T-helper 2 cell treated with Interferon-gamma antibody and Interleukin-4, amounts not matched to agents 5 μg/mL and 100 μg/mL, for 36 hours (primary cell): ENCODE results near the gene DCP1A.
A peak's percentile ranks its signal among the peaks of the same experiment; 100 is the strongest.
"Not testable (repeated sequence)": the region's sequence is repeated elsewhere in the genome, so short reads cannot be mapped to it uniquely, and the experiment has no call there.

Source experiments
- DNase-seq: peaks from one replicate; pipeline ENCODE4 v3.0.0; 2021; ENCODE audit warnings: low spot score
- H3K27ac Mint-ChIP-seq: one replicate; pipeline ENCODE4 v1.8.0; 2021; ENCODE audit warnings: mild to moderate bottlenecking, mixed read lengths
- H3K27me3 Mint-ChIP-seq: one replicate; pipeline ENCODE4 v1.8.0; 2021; ENCODE audit warnings: low read depth, mixed read lengths
- H3K36me3 Mint-ChIP-seq: one replicate; pipeline ENCODE4 v1.8.0; 2021; ENCODE audit warnings: low read depth, mixed read lengths
- H3K4me1 Mint-ChIP-seq: one replicate; pipeline ENCODE4 v1.8.0; 2021; ENCODE audit warnings: low read depth, mixed read lengths
- H3K4me3 Mint-ChIP-seq: one replicate; pipeline ENCODE4 v1.8.0; 2022; ENCODE audit warnings: mild to moderate bottlenecking, moderate library complexity, mixed read lengths
- H3K9me3 Mint-ChIP-seq: one replicate; pipeline ENCODE4 v1.8.0; 2021; ENCODE audit warnings: mixed read lengths

The DCP1A gene

DNA sequence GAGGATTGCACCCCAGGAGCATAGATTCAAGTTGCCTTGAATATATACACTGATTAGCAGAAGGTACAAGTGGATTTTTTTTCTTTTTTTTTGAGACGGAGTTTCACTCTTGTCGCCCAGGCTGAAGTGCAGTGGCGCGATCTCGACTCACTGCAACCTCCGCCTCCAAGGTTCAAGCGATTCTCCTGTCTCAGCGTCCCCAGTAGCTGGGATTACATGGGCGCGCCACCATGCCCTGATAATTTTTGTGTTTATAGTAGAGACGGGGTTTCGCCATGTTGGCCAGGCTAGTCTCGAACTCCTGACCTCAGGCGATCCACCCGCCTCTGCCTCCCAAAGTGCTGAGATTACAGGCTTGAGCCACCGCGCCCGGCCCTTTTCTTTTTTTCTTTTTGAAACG lies 775 bp upstream of the DCP1A start:
- Mint-ChIP-seq H3K4me1 (peaks cover 31% of the 10 kb centered on the region), H3K4me3 (peak overlapping the region; percentile 95), H3K27ac (peak overlapping the region; percentile 98)
- DNase-seq, H3K36me3 Mint-ChIP-seq, H3K9me3 Mint-ChIP-seq, H3K27me3 Mint-ChIP-seq: not testable (repeated sequence)

DNA sequence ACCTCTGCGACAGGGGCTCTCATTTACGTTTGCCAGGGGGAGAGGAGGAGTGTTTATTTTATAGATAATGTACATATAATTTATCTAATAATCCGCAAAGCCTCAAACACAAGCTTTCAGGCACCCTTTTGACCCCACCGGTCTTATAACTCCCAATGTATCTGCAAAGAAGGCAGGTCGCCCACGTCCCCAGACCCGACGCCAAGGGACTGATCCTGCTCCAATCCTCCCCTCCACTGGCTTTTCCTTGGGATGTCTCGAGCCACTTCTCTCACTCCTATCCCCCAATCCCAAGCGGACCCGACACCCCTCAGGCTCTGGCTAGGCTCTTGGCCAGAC lies 452 bp downstream of the DCP1A start:
- H3K4me3 Mint-ChIP-seq, result peak overlapping the region; percentile 95
- no peaks in the 10 kb centered on the region for H3K9me3 Mint-ChIP-seq
- H3K27ac Mint-ChIP-seq, result peak overlapping the region; percentile 98
- H3K4me1 Mint-ChIP-seq, result peaks cover 37% of the 10 kb centered on the region
- H3K36me3 Mint-ChIP-seq, result peaks cover 16% of the 10 kb centered on the region
- no peak for DNase-seq
- H3K27me3 Mint-ChIP-seq, result no peaks in the 10 kb centered on the region

DNA sequence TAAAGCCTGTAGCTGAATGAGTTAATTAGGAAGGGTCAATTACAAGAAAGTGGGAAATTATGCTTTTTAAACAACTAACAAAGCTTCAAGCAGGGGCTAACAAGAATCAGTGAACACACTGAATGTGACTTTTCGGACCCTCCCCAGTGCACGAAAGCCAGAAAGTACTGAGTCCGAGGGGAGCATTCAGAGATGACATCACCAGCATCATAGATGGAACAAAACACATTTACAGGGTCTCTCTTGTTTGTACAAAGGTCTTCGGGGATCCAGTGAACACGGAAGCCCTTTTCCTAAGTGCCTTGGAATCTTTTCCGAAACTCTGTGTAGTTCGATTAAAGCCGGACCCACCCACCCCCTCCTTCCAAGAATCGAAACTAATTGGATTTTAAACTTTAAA lies 829 bp downstream of the DCP1A start:
- peak overlapping the region; percentile 98 for H3K27ac Mint-ChIP-seq
- no peaks in the 10 kb centered on the region for H3K9me3 Mint-ChIP-seq
- H3K36me3 Mint-ChIP-seq, result peaks cover 16% of the 10 kb centered on the region
- DNase-seq, result no peak
- peaks cover 37% of the 10 kb centered on the region for H3K4me1 Mint-ChIP-seq
- H3K27me3 Mint-ChIP-seq, result no peaks in the 10 kb centered on the region
- H3K4me3 Mint-ChIP-seq, result peak overlapping the region; percentile 95

DNA sequence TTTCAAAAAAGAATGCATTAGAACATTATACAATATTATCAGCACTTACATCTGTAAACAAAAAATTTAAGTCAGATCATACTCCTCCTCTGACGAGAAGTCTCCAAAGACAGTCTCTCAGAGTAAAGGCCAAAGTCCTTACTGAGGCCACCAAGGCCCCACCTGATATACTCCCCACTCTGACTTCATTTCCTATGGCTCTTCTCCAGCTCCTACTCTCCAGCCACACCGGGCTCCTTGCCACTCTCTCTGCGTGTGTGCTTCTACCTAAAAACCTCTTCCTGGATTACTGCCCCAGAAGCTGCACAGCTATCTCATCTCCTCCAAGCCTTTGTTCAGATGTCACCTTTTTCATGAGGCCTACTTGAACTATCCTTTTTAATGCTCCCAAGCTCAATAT lies 5.0 kb downstream of the DCP1A start:
- no peak for DNase-seq
- Mint-ChIP-seq H3K4me3 (no peak overlapping the region), H3K27ac (peak overlapping the region; percentile 46), H3K9me3 (no peaks in the 10 kb centered on the region), H3K4me1 (peaks cover 28% of the 10 kb centered on the region), H3K36me3 (peaks cover 32% of the 10 kb centered on the region), H3K27me3 (no peaks in the 10 kb centered on the region)

DNA sequence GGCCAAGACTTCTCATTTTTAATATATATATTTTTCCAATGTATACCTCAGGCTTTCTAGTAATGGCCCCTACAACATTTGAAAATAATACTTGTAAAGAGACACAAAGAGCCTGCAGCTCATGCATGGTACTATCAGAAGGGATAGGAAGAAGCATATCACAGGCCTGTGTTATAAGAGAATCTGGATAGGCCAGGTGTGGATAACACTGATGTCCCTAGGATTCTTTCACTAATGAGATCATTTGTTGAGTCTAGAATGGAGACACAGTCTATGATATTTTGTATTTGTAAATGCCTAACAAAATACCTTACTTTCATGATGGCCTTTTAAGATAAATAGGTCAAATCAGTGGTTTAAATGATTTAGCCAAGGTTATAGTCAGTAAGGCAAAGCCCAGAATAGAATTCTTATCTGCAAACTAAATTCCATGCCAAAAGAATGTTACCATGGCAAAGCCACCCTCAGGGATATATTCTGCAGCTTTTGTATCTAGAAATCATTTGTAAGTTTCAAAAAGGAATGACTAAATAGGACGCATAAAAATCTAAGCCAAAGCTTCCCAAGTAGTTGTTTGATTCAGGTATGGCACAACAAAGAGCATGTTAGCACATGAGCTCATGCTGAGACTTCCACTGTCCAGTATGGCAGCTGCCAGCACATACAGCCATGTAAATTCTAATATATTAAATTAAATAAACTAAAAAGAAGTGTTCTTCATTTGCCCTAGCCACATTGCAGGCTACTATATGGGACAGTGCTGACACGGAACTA lies 10.0 kb downstream of the DCP1A start:
- H3K27me3 Mint-ChIP-seq, result no peaks in the 10 kb centered on the region
- H3K4me3 Mint-ChIP-seq, result no peak overlapping the region
- no peaks in the 10 kb centered on the region for H3K9me3 Mint-ChIP-seq
- H3K27ac Mint-ChIP-seq, result no peak overlapping the region
- H3K4me1 Mint-ChIP-seq, result peaks cover 3% of the 10 kb centered on the region
- peaks cover 36% of the 10 kb centered on the region for H3K36me3 Mint-ChIP-seq
- no peak for DNase-seq

DNA sequence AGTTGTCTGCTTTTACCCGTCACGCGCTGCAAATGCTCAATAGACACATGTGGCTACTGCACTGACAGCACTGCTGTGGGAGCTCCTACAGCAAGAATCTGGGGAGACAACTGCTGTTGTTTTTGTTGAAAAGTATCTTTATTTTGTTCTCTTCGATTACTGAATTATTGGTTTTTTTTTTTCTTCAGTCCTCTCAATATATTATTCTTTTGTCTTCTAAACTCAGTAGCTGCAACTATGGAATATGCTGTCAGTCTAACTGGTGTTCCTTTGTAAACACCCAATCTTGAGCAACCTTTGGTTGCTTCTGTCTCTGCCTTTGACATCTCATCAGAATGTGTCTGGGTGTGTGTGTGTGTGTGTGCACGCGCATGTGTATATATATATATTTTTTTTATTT lies 12.6 kb downstream of the DCP1A start:
- H3K27me3 Mint-ChIP-seq, result no peaks in the 10 kb centered on the region
- H3K4me3 Mint-ChIP-seq, result no peak overlapping the region
- H3K9me3 Mint-ChIP-seq, result no peaks in the 10 kb centered on the region

DNA sequence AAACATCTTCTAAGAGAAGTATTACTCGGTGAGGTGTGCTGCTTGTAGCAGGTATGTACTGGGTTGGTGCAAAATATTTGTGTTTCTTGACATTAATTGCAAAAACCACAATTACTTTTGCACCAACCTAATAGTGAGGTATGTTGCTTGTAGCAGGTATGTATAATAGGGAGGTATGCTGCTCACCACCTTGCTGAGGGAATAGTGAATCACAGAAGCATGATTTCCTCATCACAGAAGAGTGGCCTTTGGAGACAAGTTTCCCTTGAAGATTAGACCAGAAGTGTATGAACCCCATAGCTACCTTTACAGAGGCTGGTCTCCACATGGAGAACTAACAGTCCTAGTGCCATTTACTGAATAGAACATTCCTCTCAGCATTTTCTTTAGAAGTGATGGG lies 15.5 kb downstream of the DCP1A start:
- no peak for DNase-seq
- Mint-ChIP-seq H3K4me3 (no peak overlapping the region), H3K4me1 (no peaks in the 10 kb centered on the region), H3K27me3 (no peaks in the 10 kb centered on the region), H3K9me3 (no peaks in the 10 kb centered on the region), H3K36me3 (peaks cover 23% of the 10 kb centered on the region), H3K27ac (no peak overlapping the region)

More for the DNA sequence above, 12.6 kb downstream of the DCP1A start:
- Mint-ChIP-seq H3K27ac (no peak overlapping the region), H3K4me1 (peaks cover 3% of the 10 kb centered on the region), H3K36me3 (peaks cover 35% of the 10 kb centered on the region)
- no peak for DNase-seq

DNA sequence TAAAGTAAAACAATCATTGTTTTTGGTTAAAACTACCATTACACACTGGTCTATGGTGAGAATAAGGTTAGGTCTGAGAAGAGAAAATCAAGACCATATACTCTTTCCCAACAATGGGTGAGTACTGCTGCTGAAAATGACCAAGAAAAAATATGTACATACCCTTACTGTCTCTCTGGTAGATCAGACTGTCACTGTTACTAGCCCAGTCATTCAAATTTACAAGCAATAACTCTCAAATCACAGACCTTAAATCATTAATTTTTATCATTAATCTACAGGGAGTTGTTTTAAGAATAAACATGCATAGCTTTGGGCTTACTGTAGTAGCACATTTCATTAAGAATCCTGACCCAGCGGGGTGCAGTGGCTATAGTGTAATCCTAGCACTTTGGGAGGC lies 17.4 kb downstream of the DCP1A start:
- Mint-ChIP-seq H3K36me3 (peaks cover 24% of the 10 kb centered on the region), H3K4me1 (no peaks in the 10 kb centered on the region), H3K27ac (no peak overlapping the region), H3K4me3 (no peak overlapping the region), H3K9me3 (no peaks in the 10 kb centered on the region), H3K27me3 (no peaks in the 10 kb centered on the region)
- no peak for DNase-seq

DNA sequence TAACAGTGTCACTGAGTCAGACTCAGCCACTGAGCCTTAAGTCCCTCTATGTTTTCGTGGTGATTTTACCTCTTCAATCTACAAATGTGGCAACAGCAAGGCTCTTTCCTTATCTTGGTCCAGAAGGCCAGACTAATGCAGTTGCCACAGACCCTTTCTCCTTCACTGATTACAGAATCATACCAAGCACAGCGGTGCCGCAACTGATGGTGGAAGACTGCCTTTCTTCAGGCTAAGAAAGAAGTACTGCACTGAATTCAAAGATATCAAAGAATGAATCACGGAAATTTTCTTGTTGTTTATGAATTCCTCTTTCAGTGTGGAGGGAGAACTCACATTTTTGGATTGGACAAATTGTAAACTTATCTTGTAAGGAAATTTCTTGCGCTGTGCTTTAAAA lies 18.6 kb downstream of the DCP1A start:
- Mint-ChIP-seq H3K27me3 (no peaks in the 10 kb centered on the region), H3K36me3 (peaks cover 14% of the 10 kb centered on the region), H3K27ac (no peak overlapping the region), H3K4me1 (no peaks in the 10 kb centered on the region), H3K9me3 (no peaks in the 10 kb centered on the region), H3K4me3 (no peak overlapping the region)
- no peak for DNase-seq

DNA sequence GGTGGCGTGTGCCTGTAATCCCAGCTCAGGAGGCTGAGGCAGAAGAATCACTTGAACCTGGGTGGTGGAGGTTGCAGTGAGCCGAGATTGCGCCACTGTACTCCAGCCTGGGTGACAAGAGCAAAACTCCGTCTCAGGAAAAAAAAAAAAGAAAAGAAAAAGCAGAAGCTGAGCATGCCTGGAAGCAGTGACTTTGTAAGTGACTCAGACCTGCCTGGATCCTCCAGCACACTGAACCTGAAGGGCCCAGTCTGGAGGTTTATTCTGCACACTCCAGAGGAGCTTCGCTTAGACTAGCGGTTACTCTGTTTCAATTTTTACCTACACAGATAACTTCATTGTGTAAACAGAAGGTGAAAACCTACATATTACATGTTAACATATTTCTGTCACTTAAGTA lies 19.4 kb downstream of the DCP1A start:
- H3K36me3 Mint-ChIP-seq, result peaks cover 11% of the 10 kb centered on the region
- not testable (repeated sequence) for H3K4me3 Mint-ChIP-seq, H3K4me1 Mint-ChIP-seq, H3K27ac Mint-ChIP-seq, H3K9me3 Mint-ChIP-seq, DNase-seq, H3K27me3 Mint-ChIP-seq

DNA sequence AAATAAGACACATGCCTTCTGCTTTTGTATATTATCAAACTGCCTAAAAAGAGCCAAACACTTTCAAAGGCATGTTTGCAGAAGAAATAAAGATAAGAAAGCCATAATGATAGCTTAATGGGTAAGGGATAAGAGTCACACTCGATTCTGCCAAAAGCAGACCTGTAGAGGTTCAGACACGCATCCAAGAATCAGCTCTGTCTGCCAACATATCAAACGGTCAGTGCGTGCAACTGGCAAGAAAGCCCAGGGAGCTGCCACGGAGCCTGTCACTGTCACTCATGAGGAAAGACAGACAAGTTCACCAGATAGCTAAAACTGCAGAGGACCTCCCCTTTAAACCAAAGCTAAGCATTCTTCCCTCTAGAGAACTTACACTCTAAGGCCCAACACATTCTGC lies 23.2 kb downstream of the DCP1A start:
- H3K27me3 Mint-ChIP-seq, result no peaks in the 10 kb centered on the region
- H3K4me1 Mint-ChIP-seq, result peaks cover 2% of the 10 kb centered on the region
- H3K36me3 Mint-ChIP-seq, result peaks cover 11% of the 10 kb centered on the region
- H3K27ac Mint-ChIP-seq, result no peak overlapping the region
- H3K4me3 Mint-ChIP-seq, result no peak overlapping the region
- no peak for DNase-seq
- no peaks in the 10 kb centered on the region for H3K9me3 Mint-ChIP-seq

DNA sequence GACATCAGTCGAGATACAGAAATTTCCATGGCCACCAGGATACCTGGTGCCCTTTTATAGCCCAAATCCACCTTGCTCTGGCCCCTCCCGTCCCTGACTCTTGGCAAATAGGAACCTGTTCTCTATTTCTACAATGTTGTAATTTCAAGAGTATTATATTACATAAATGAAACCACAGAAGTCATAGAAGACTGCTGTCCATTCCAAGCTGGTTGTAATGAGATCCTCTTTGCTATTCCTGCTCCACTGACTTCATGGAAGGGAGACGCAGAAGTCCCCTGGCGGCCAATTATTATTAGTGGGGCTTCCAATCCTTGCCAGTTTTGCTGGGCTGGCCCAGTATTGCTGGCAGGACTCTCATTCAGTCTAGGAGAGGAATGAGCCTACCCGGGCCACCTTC lies 26.6 kb downstream of the DCP1A start:
- Mint-ChIP-seq H3K36me3 (peaks cover 17% of the 10 kb centered on the region), H3K4me1 (peaks cover 2% of the 10 kb centered on the region)

DNA sequence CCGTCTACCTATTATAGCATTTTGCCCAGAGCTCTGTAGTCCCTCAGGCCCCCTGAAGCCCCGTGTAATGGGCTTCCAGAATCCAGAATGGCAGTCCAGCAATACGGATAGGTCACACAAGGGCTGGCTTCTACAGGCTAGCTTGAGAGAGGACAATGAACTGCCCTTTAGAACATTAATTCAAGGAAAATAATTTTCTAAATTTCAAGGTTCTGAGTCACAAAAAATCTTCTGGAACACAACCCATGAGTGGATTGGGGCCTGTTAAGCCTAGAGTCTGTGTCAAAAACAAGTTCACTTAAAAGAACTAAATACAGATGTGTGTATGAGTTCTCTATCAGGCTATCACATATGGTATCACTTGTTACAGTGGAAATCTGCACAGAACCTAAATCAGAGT lies 28.8 kb downstream of the DCP1A start:
- Mint-ChIP-seq H3K4me3 (no peak overlapping the region), H3K27me3 (no peaks in the 10 kb centered on the region), H3K4me1 (peaks cover 2% of the 10 kb centered on the region), H3K9me3 (no peaks in the 10 kb centered on the region), H3K27ac (no peak overlapping the region), H3K36me3 (peaks cover 17% of the 10 kb centered on the region)
- no peak for DNase-seq

More for the DNA sequence above, 26.6 kb downstream of the DCP1A start:
- no peak for DNase-seq
- no peaks in the 10 kb centered on the region for H3K27me3 Mint-ChIP-seq
- H3K4me3 Mint-ChIP-seq, result no peak overlapping the region
- H3K27ac Mint-ChIP-seq, result no peak overlapping the region
- H3K9me3 Mint-ChIP-seq, result no peaks in the 10 kb centered on the region

DNA sequence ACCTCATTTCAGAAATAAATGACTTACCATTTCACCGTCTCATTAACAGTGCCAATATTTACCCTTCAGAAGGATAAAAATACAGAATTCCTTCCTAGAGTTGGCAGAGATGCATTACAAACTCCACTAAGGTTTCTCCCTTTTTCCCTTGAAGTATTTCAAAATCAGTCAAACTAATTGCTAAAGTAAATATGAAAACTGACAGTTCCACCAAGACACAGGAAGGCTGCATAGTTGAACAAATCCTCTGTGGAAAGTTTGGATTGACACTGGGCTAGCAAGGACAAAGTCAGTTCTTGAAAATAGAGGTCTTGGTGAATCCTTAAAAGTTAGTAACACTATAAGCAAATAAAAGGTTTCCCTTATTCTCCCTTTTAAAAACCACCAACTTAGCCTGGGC lies 34.5 kb downstream of the DCP1A start:
- Mint-ChIP-seq H3K36me3 (peaks cover 33% of the 10 kb centered on the region), H3K27ac (no peak overlapping the region)

DNA sequence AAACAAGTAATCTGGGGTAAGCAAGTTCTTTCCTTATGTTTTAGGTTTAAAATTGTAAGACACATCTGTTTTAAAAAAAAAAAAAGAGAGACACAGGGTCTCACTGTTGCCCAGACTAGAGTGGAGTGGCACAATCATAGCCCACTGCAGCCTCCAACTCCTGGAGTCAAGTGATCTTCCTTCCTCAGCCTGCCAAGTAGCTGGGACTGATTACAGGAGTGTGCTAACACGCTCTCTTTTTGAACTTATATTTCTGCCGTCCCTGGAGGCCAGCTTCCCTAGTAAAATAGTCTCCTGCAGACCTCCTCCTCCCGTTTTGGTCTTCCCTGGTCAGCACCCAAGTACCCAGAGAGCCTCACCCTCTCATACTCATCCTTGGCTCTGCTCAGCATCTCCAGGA lies 35.5 kb downstream of the DCP1A start:
- H3K4me3 Mint-ChIP-seq, result no peak overlapping the region
- no peak for DNase-seq
- H3K4me1 Mint-ChIP-seq, result no peaks in the 10 kb centered on the region
- peaks cover 35% of the 10 kb centered on the region for H3K36me3 Mint-ChIP-seq
- no peaks in the 10 kb centered on the region for H3K27me3 Mint-ChIP-seq
- peak overlapping the region; percentile 36 for H3K27ac Mint-ChIP-seq
- no peaks in the 10 kb centered on the region for H3K9me3 Mint-ChIP-seq

More for the DNA sequence above, 34.5 kb downstream of the DCP1A start:
- H3K4me3 Mint-ChIP-seq, result no peak overlapping the region
- DNase-seq, result no peak
- H3K4me1 Mint-ChIP-seq, result no peaks in the 10 kb centered on the region
- H3K27me3 Mint-ChIP-seq, result no peaks in the 10 kb centered on the region
- no peaks in the 10 kb centered on the region for H3K9me3 Mint-ChIP-seq
